GM13976 (cell line): ENCODE data around the gene ACTL6B.

Source experiments
- DNase-seq: peaks from one replicate; pipeline ENCODE4 v3.0.0; 2012; ENCODE audit warnings: low spot score
- CTCF ChIP-seq: IDR thresholded peaks from 2 replicates; pipeline ENCODE4 v1.5.1; 2012; ENCODE audit warnings: borderline replicate concordance, mild to moderate bottlenecking; ENCODE audit not compliant: insufficient read depth; ENCODE audit errors: extremely low read depth, missing control alignments, control extremely low read depth
- in situ Hi-C: fragments of 300-500 bp; cut with MboI; formaldehyde crosslinking; loops from one replicate; pipeline ENCODE4 v1.12.0; 2022; ENCODE audit warnings: low sequenced_read_pairs, mixed read lengths, inconsistent platforms; ENCODE audit not compliant: unreplicated experiment

The ACTL6B gene

GRCh38 chr7:100687751-100688300 lies 31.6 kb upstream of the ACTL6B start:
- in situ Hi-C loops, result no loop called here

GRCh38 chr7:100687261-100687660 lies 31.0 kb upstream of the ACTL6B start:
- in situ Hi-C loops, result no loop called here
- TF ChIP-seq CTCF, result no peak
- DNase-seq, result no peak

More at GRCh38 chr7:100687751-100688300, 31.6 kb upstream of the ACTL6B start:
- TF ChIP-seq CTCF, result no peak
- no peak for DNase-seq

- no peak for DNase-seq
- in situ Hi-C loops, result no loop called here
- TF ChIP-seq CTCF, result no peak
Observed at GRCh38 chr7:100686822-100687211, 30.6 kb upstream of the ACTL6B start.

- TF ChIP-seq CTCF, result no peak
- DNase-seq, result no peak
- in situ Hi-C loops, result no loop called here
Observed at GRCh38 chr7:100686201-100686821, 30.1 kb upstream of the ACTL6B start.

- no peak for TF ChIP-seq CTCF
- DNase-seq, result no peak
- in situ Hi-C loops, result no loop called here
Observed at GRCh38 chr7:100685631-100686145, 29.4 kb upstream of the ACTL6B start.

- no peak for TF ChIP-seq CTCF
- DNase-seq, result peak; percentile 26
- in situ Hi-C loops, result no loop called here
Observed at GRCh38 chr7:100685049-100685605, 28.9 kb upstream of the ACTL6B start.
